Uterus (tissue), 2 donors: Measurements from ENCODE around the gene TBL1X.

Experiments used
- POLR2A ChIP-seq, 2 donors: fragments of 450-650 bp; IDR thresholded peaks; one replicate each; pipeline ENCODE4 v1.6.1; 2016; ENCODE audit warnings: antibody characterized with exemption in 2 of 2, mild to moderate bottlenecking in 1 of 2, moderate library complexity in 1 of 2
- TF ChIP-seq, protein P1 (sequence below), 4 experiments: fragments of 200-600 bp in 2 of 4; fragments of 450-650 bp in 2 of 4; sonication (generic) in 2 of 4; IDR thresholded peaks; one replicate each; pipeline ENCODE4 v1.5.1; 2016 to 2019; ENCODE audit warnings: antibody characterized with exemption in 4 of 4, mild to moderate bottlenecking in 2 of 4, moderate library complexity in 1 of 4

DNA sequence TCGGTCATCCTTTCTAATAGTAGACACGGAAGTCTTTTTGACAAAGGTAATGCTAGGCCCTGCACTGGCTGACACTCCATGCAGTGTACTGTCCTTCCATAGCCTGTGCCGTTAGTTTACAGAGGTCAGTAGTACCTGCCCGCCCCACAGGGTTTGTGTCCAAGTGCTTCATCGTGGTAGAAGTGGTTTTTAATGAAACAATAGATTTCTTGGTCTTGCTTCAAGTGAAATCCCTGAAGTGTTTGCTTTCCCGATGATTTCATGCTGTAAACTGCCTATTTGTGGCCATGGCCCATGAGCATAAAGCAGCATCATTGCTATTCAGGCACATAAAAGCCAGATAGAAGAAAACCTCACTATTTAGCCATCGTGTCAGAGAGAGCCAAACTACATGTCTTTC is 161.5 kb downstream of the TBL1X start:
- TF ChIP-seq POLR2A (IDR thresholded peaks at IDR 0.05): no peak
- TF ChIP-seq, protein P1, sequence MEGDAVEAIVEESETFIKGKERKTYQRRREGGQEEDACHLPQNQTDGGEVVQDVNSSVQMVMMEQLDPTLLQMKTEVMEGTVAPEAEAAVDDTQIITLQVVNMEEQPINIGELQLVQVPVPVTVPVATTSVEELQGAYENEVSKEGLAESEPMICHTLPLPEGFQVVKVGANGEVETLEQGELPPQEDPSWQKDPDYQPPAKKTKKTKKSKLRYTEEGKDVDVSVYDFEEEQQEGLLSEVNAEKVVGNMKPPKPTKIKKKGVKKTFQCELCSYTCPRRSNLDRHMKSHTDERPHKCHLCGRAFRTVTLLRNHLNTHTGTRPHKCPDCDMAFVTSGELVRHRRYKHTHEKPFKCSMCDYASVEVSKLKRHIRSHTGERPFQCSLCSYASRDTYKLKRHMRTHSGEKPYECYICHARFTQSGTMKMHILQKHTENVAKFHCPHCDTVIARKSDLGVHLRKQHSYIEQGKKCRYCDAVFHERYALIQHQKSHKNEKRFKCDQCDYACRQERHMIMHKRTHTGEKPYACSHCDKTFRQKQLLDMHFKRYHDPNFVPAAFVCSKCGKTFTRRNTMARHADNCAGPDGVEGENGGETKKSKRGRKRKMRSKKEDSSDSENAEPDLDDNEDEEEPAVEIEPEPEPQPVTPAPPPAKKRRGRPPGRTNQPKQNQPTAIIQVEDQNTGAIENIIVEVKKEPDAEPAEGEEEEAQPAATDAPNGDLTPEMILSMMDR (IDR thresholded peaks at IDR 0.05): no peak
